K562 (cell line): ENCODE data around the gene PCBP2. TPM values are rescaled to one million over a fixed set of nuclear protein-coding genes. Genes with fewer than 3 reads are reported as not detected.

ENCODE experiments used
- ADNP ChIP-seq: fragments of 200-800 bp; sonication (Bioruptor generic); IDR thresholded peaks from 2 replicates; pipeline ENCODE4 v1.6.1; 2016; ENCODE audit warnings: missing genetic modification characterization, missing compliant biosample characterization
- BRD9 ChIP-seq: fragments of 450-650 bp; IDR thresholded peaks from 2 replicates; pipeline ENCODE4 v1.6.1; 2018; ENCODE audit warnings: low read depth; ENCODE audit not compliant: partially characterized antibody
- CEBPZ ChIP-seq: fragments of 150-350 bp; IDR thresholded peaks from 2 replicates; pipeline ENCODE4 v1.6.1; 2014; ENCODE audit warnings: low read depth, mild to moderate bottlenecking, low read length, borderline replicate concordance
- CHCHD3 ChIP-seq: fragments of 250-450 bp; sonication (Bioruptor Pico); IDR thresholded peaks from 2 replicates; pipeline ENCODE4 v2.1.2; 2022; ENCODE audit warnings: mild to moderate bottlenecking
- FIP1L1 ChIP-seq: fragments of 200-400 bp; formaldehyde crosslinking; IDR thresholded peaks from 2 replicates; pipeline ENCODE4 v1.6.1; 2018; ENCODE audit warnings: mild to moderate bottlenecking, low read depth, low read length; ENCODE audit not compliant: poor library complexity, severe bottlenecking
- GTF3C2 ChIP-seq: IDR thresholded peaks from 3 replicates; pipeline ENCODE4 v1.6.1; 2011; ENCODE audit warnings: borderline replicate concordance, mild to moderate bottlenecking, moderate library complexity; ENCODE audit not compliant: insufficient read length; ENCODE audit errors: extremely low read depth
- HNRNPUL1 ChIP-seq: fragments of 200-400 bp; formaldehyde crosslinking; IDR thresholded peaks from 2 replicates; pipeline ENCODE4 v1.6.1; 2017; ENCODE audit warnings: low read length
- SMC3 ChIP-seq: conservative IDR thresholded peaks from 2 replicates; pipeline ENCODE4 v1.6.1; 2011; ENCODE audit warnings: low read depth, low read length, improper control_type of control experiment; ENCODE audit not compliant: insufficient read depth
- SREBF1 ChIP-seq: fragments of 150-350 bp; IDR thresholded peaks from 2 replicates; pipeline ENCODE4 v1.6.1; 2014; ENCODE audit warnings: antibody characterized with exemption, low read depth, low read length, borderline replicate concordance
- TAF7 ChIP-seq: fragments of 450-650 bp; IDR thresholded peaks from 2 replicates; pipeline ENCODE4 v1.6.1; 2016; ENCODE audit warnings: missing genetic modification characterization, missing compliant biosample characterization
- TGIF2 ChIP-seq: sonication (generic); formaldehyde crosslinking; IDR thresholded peaks from 2 replicates; pipeline ENCODE4 v1.8.1; 2022; ENCODE audit warnings: mild to moderate bottlenecking, missing genetic modification reagents, moderate library complexity
- TSHZ1 ChIP-seq: fragments of 250-450 bp; sonication (Bioruptor Pico); IDR thresholded peaks from 2 replicates; pipeline ENCODE4 v1.4.0; 2020; ENCODE audit warnings: mild to moderate bottlenecking, moderate library complexity
- U2AF1 ChIP-seq: fragments of 200-400 bp; formaldehyde crosslinking; optimal IDR thresholded peaks from 2 replicates; pipeline ENCODE3; 2017; ENCODE audit warnings: mild to moderate bottlenecking, low read depth, low read length, moderate library complexity
- ZNF133 ChIP-seq: fragments of 250-450 bp; sonication (Bioruptor Pico); IDR thresholded peaks from 2 replicates; pipeline ENCODE4 v1.4.0; 2020; ENCODE audit warnings: mild to moderate bottlenecking
- ZNF311 ChIP-seq: fragments of 250-450 bp; sonication (Bioruptor Pico); IDR thresholded peaks from 2 replicates; pipeline ENCODE4 v1.4.0; 2020; ENCODE audit warnings: mild to moderate bottlenecking, moderate library complexity
- ZNF57 ChIP-seq: fragments of 450-650 bp; formaldehyde crosslinking; IDR thresholded peaks from 2 replicates; pipeline ENCODE4 v1.4.0; 2020; ENCODE audit warnings: mild to moderate bottlenecking, moderate library complexity
- ZNF77 ChIP-seq: fragments of 250-450 bp; sonication (Bioruptor Pico); IDR thresholded peaks from 2 replicates; pipeline ENCODE4 v1.5.0; 2020
- polyA plus RNA-seq, 8 experiments: library from polyadenylated mRNA; depleted of rRNA in 4 of 8; stranded (reverse) in 5 of 8; unstranded in 3 of 8; fragments of >200 nt; fragmentation: Nextera tagmentation in 2 of 8; fragmentation: Illumina TruSeq in 1 of 8; extraction: Ambion mirVana in 2 of 8; extraction: Trizol in 1 of 8; gene quantifications; 2 replicates each; pipeline versions ENCODE4 v1.2.1 to v1.2.3, GENCODE V29; 2011 to 2014; ENCODE audit warnings: inconsistent platforms in 1 of 8, missing spikeins in 1 of 8
- total RNA-seq, 7 experiments: library from RNA; depleted of rRNA in 6 of 7; stranded (reverse); fragments of >200 nt in 6 of 7; fragmentation: Illumina TruSeq in 2 of 7; extraction: Trizol in 2 of 7; gene quantifications; 2 replicates each; pipeline versions ENCODE4 v1.2.1 to v1.2.3, GENCODE V29; 2011 to 2021; ENCODE audit warnings: low replicate concordance in 1 of 7

PCBP2 gene
- total and polyA plus RNA-seq, 9 of the 15 experiments (the other 6 are each of a cell fraction or from before 2014, with no cell fraction given): 137 to 831 (median 328) TPM

- TF ChIP-seq CEBPZ (no peak), BRD9 (peak; percentile 95), SMC3 (no peak), ZNF133 (no peak), GTF3C2 (no peak), TAF7 (tag) (peak; percentile 87), HNRNPUL1 (no peak), ZNF77 (CRISPR knock-in tag) (no peak), CHCHD3 (0 out of 2 replicates have a peak, but pooled peaks have one; percentile 14), ZNF311 (0 out of 2 replicates have a peak, but pooled peaks have one; percentile 31), U2AF1 (no peak), ZNF57 (CRISPR knock-in tag) (no peak), SREBF1 (no peak), ADNP (tag) (no peak), FIP1L1 (no peak), TGIF2 (CRISPR knock-in tag) (no peak), TSHZ1 (CRISPR knock-in tag) (no peak)
Measured at GRCh38 chr12:53441040-53441833, 10.7 kb upstream of the PCBP2 start, which contains the start of gene PRR13 (continued).
